Stimulated activated CD8-positive, alpha-beta memory T cell treated with anti-CD3 and anti-CD28 coated beads, Interleukin-2, amount 100 ng/mL, for 1 hour (primary cell): ENCODE data around the gene CNTN4.
"Not testable (repeated sequence)": the region's sequence is repeated elsewhere in the genome, so short reads cannot be mapped to it uniquely, and the experiment has no call there.

Experiments
- DNase-seq, 2 donors: peaks; one replicate each; pipeline ENCODE4 v3.0.0-alpha.2; 2020; ENCODE audit warnings: low read depth in 2 of 2

Gene CNTN4

GRCh38 chr3:2967871-2968270 is 869.2 kb downstream of the CNTN4 start:
- DNase-seq, result no peak

- DNase-seq, result no peak
Measured at GRCh38 chr3:2968475-2968874, 869.8 kb downstream of the CNTN4 start.

- DNase-seq, result no peak
Measured at GRCh38 chr3:2976212-2976611, 877.5 kb downstream of the CNTN4 start.

GRCh38 chr3:2976796-2977195 is 878.1 kb downstream of the CNTN4 start:
- no peak for DNase-seq

- DNase-seq, result no peak
Measured at GRCh38 chr3:2978977-2979732, 880.5 kb downstream of the CNTN4 start.

GRCh38 chr3:2984005-2984830 is 885.6 kb downstream of the CNTN4 start:
- no peak for DNase-seq

- DNase-seq, result no peak
Measured at GRCh38 chr3:2984831-2985220, 886.2 kb downstream of the CNTN4 start.

- no peak for DNase-seq
Measured at GRCh38 chr3:2985479-2985878, 886.8 kb downstream of the CNTN4 start.

GRCh38 chr3:2992534-2992933 is 893.9 kb downstream of the CNTN4 start:
- no peak for DNase-seq

GRCh38 chr3:2993130-2993529 is 894.5 kb downstream of the CNTN4 start:
- DNase-seq, result not testable (repeated sequence)

GRCh38 chr3:2993736-2994135 is 895.1 kb downstream of the CNTN4 start:
- DNase-seq, result no peak

- no peak for DNase-seq
Measured at GRCh38 chr3:2995195-2995594, 896.5 kb downstream of the CNTN4 start.

GRCh38 chr3:3005146-3005744 is 906.6 kb downstream of the CNTN4 start:
- no peak for DNase-seq

GRCh38 chr3:3013317-3014052 is 914.8 kb downstream of the CNTN4 start:
- no peak for DNase-seq

- DNase-seq, result no peak
Measured at GRCh38 chr3:3015185-3016089, 916.8 kb downstream of the CNTN4 start.

GRCh38 chr3:3016226-3016625 is 917.6 kb downstream of the CNTN4 start:
- no peak for DNase-seq

GRCh38 chr3:3020209-3020608 is 921.5 kb downstream of the CNTN4 start:
- no peak for DNase-seq

- DNase-seq, result no peak
Measured at GRCh38 chr3:3023111-3023745, 924.6 kb downstream of the CNTN4 start.

GRCh38 chr3:3027976-3028567 is 929.4 kb downstream of the CNTN4 start:
- DNase-seq, result no peak

GRCh38 chr3:3031326-3031725 is 932.7 kb downstream of the CNTN4 start:
- DNase-seq, result no peak
